ENCODE measurements around the gene OR52E8.

Gene OR52E8

DNA sequence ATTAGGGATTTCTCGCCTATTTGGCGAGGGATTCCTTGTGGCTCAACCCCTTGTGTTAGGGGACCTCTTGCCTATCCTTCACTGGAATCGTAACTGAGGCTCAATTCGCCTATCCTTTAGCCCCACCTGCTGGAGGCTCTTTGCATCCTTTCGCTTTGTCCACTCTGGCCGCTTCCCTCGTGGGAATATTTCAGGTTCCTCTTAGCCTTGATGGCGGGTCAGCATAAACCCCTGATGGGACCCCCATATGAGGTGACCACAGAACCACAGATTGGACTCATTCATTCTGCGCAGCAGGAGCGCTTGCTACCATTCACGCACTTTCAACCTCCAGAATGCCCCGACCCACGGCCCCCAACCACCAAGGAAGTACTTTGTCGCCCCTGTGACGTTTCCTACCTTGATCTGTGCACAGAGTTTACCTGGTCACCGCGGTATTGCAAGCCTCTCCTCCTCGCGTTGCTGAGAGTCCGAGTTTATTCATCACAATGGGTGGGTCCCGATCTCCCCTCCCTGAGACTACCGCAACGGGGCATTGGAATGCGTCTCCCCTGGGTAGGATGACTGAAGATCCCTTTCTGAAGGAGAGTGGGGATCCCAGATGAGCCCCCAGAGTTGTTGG is 48.9 kb downstream of the OR52E8 start, which contains the start of gene OR52N2:
TSS of gene OR52N2 (plus strand) at position 425 of the 622 bp plus-strand sequence. CDS start 11,412 bp downstream, outside the sequence.
- DNase-seq (ENCODE audit: low read depth in 1 of 2, low spot score in 1 of 2): peak; percentile 34 to 40

DNA sequence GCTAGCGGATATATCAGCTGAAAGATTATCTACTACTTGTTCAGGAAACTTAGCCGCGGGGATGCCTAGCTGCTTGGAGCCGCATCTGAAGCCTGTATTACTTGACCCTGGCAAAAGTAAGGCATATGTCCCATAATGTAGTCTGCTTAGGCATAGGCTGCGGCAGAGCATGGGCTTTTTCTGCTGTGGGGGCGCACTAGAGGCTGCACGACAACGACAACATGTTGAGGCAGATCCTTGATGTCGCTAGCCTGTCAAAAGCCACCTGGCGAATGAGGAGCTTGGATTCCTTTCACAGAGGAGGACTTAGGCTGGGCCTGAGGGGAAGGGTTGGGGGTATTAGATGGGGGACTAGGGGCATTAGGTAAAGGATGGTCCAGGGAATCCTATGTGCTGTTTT is 49.9 kb downstream of the OR52E8 start:
- DNase-seq (ENCODE audit: low read depth in 1 of 2, low spot score in 1 of 2): no peak

Data from activated T-helper 1 cell treated with anti-CD3 and anti-CD28 coated beads, Interleukin-2, amount 50 U/mL, for 16 hours (primary cell).